ENCODE data around the gene IGF2BP1.
"Not testable (repeated sequence)": the region's sequence is repeated elsewhere in the genome, so short reads cannot be mapped to it uniquely, and the experiment has no call there.

The IGF2BP1 gene

GRCh38 chr17:49002331-49002730, 5.1 kb downstream of the IGF2BP1 start:
- DNase-seq (ENCODE audit: low read depth): no peak
- TF ChIP-seq CTCF (conservative IDR thresholded peaks at IDR 0.05; ENCODE audit: low read depth, low read length): no peak
- H3K4me3 ChIP-seq (ENCODE audit: low read length): no peak overlapping the region

- no peak for TF ChIP-seq CTCF (conservative IDR thresholded peaks at IDR 0.05; ENCODE audit: low read depth, low read length)
- DNase-seq (ENCODE audit: low read depth): no peak
- no peak overlapping the region for H3K4me3 ChIP-seq (ENCODE audit: low read length)
These were observed 5.6 kb downstream of the IGF2BP1 start for GRCh38 chr17:49002766-49003165.

GRCh38 chr17:49003557-49004511, 6.6 kb downstream of the IGF2BP1 start:
- TF ChIP-seq CTCF (conservative IDR thresholded peaks at IDR 0.05; ENCODE audit: low read depth, low read length): no peak
- no peak for DNase-seq (ENCODE audit: low read depth)
- peak overlapping the region; percentile 54 for H3K4me3 ChIP-seq (ENCODE audit: low read length)

GRCh38 chr17:49005140-49005539, 8.0 kb downstream of the IGF2BP1 start:
- no peak for TF ChIP-seq CTCF (conservative IDR thresholded peaks at IDR 0.05; ENCODE audit: low read depth, low read length)

GRCh38 chr17:49008908-49009307, 11.7 kb downstream of the IGF2BP1 start:
- not testable (repeated sequence) for H3K4me3 ChIP-seq (ENCODE audit: low read length); DNase-seq (ENCODE audit: low read depth)

More at GRCh38 chr17:49005140-49005539, 8.0 kb downstream of the IGF2BP1 start:
- H3K4me3 ChIP-seq (ENCODE audit: low read length): no peak overlapping the region
- no peak for DNase-seq (ENCODE audit: low read depth)

GRCh38 chr17:49012769-49013255, 15.6 kb downstream of the IGF2BP1 start:
- H3K4me3 ChIP-seq (ENCODE audit: low read length): no peak overlapping the region

More at GRCh38 chr17:49012769-49013255, 15.6 kb downstream of the IGF2BP1 start:
- no peak for DNase-seq (ENCODE audit: low read depth)
- TF ChIP-seq CTCF (conservative IDR thresholded peaks at IDR 0.05; ENCODE audit: low read depth, low read length): no peak

Measured in retinal pigment epithelial cell (primary cell).